ENCODE measurements around the gene GGA2.

Gene GGA2

GRCh38 chr16:23497543-23497868, 12.8 kb downstream of the GGA2 start:
- Histone ChIP-seq H3K36me3 (ENCODE audit: insufficient read depth) (peaks cover 14% of the 10 kb centered on the region; the same call in 1 of the 2 replicates), H3K4me1 (ENCODE audit: low read depth, poor library complexity, severe bottlenecking) (no peaks in the 10 kb centered on the region), H3K27me3 (ENCODE audit: insufficient read depth, low read depth) (no peaks in the 10 kb centered on the region), H2AFZ (ENCODE audit: low read depth) (no peak overlapping the region), H3K4me2 (no peak overlapping the region), H3K4me3 (IDR thresholded peaks at IDR 0.05; ENCODE audit: insufficient read depth, low read depth, low read length) (no peak overlapping the region), H3K27ac (no peak overlapping the region), H3K79me2 (ENCODE audit: insufficient read depth, low read depth) (peaks cover 71% of the 10 kb centered on the region), H3K9ac (no peak overlapping the region), H4K20me1 (ENCODE audit: insufficient read depth) (peaks cover 3% of the 10 kb centered on the region; the same call in 1 of the 2 replicates)
- TF ChIP-seq CTCF (conservative IDR thresholded peaks at IDR 0.05; ENCODE audit: low read depth, low read length) = no peak

- H2AFZ ChIP-seq (ENCODE audit: low read depth) = no peak overlapping the region
- no peak for TF ChIP-seq CTCF (conservative IDR thresholded peaks at IDR 0.05; ENCODE audit: low read depth, low read length)
- H3K4me2 ChIP-seq = no peak overlapping the region
- no peaks in the 10 kb centered on the region for H3K4me1 ChIP-seq (ENCODE audit: low read depth, poor library complexity, severe bottlenecking)
- 0 out of 2 replicates have a peak, but pooled peaks cover 3% of the 10 kb centered on the region for H4K20me1 ChIP-seq (ENCODE audit: insufficient read depth)
- H3K4me3 ChIP-seq (IDR thresholded peaks at IDR 0.05; ENCODE audit: insufficient read depth, low read depth, low read length) = no peak overlapping the region
- no peaks in the 10 kb centered on the region for H3K27me3 ChIP-seq (ENCODE audit: insufficient read depth, low read depth)
- peaks cover 14% of the 10 kb centered on the region; the same call in 1 of the 2 replicates for H3K36me3 ChIP-seq (ENCODE audit: insufficient read depth)
- H3K79me2 ChIP-seq (ENCODE audit: insufficient read depth, low read depth) = peaks cover 66% of the 10 kb centered on the region
- H3K27ac ChIP-seq = no peak overlapping the region
- no peak overlapping the region for H3K9ac ChIP-seq
These were observed 13.3 kb downstream of the GGA2 start for GRCh38 chr16:23496821-23497542.

GRCh38 chr16:23495671-23496070, 14.6 kb downstream of the GGA2 start:
- peaks cover 21% of the 10 kb centered on the region; the same call in 1 of the 2 replicates for H3K36me3 ChIP-seq (ENCODE audit: insufficient read depth)

GRCh38 chr16:23494188-23494587, 16.1 kb downstream of the GGA2 start:
- no peak overlapping the region for H3K4me2 ChIP-seq
- H4K20me1 ChIP-seq (ENCODE audit: insufficient read depth) = 0 out of 2 replicates have a peak, but pooled peaks cover 3% of the 10 kb centered on the region
- no peak overlapping the region for H3K27ac ChIP-seq
- TF ChIP-seq CTCF (conservative IDR thresholded peaks at IDR 0.05; ENCODE audit: low read depth, low read length) = no peak
- H3K4me3 ChIP-seq (IDR thresholded peaks at IDR 0.05; ENCODE audit: insufficient read depth, low read depth, low read length) = no peak overlapping the region
- H3K27me3 ChIP-seq (ENCODE audit: insufficient read depth, low read depth) = no peaks in the 10 kb centered on the region
- H2AFZ ChIP-seq (ENCODE audit: low read depth) = no peak overlapping the region
- H3K9ac ChIP-seq = no peak overlapping the region
- H3K79me2 ChIP-seq (ENCODE audit: insufficient read depth, low read depth) = peaks cover 41% of the 10 kb centered on the region
- H3K4me1 ChIP-seq (ENCODE audit: low read depth, poor library complexity, severe bottlenecking) = no peaks in the 10 kb centered on the region
- peaks cover 25% of the 10 kb centered on the region; the same call in 1 of the 2 replicates for H3K36me3 ChIP-seq (ENCODE audit: insufficient read depth)

More at GRCh38 chr16:23495671-23496070, 14.6 kb downstream of the GGA2 start:
- no peaks in the 10 kb centered on the region for H3K27me3 ChIP-seq (ENCODE audit: insufficient read depth, low read depth)
- H3K79me2 ChIP-seq (ENCODE audit: insufficient read depth, low read depth) = peaks cover 53% of the 10 kb centered on the region
- H3K4me2 ChIP-seq = no peak overlapping the region
- no peak overlapping the region for H3K4me3 ChIP-seq (IDR thresholded peaks at IDR 0.05; ENCODE audit: insufficient read depth, low read depth, low read length)
- no peak overlapping the region for H3K9ac ChIP-seq
- no peak overlapping the region for H3K27ac ChIP-seq
- no peaks in the 10 kb centered on the region for H3K4me1 ChIP-seq (ENCODE audit: low read depth, poor library complexity, severe bottlenecking)
- H2AFZ ChIP-seq (ENCODE audit: low read depth) = no peak overlapping the region
- 0 out of 2 replicates have a peak, but pooled peaks cover 3% of the 10 kb centered on the region for H4K20me1 ChIP-seq (ENCODE audit: insufficient read depth)
- TF ChIP-seq CTCF (conservative IDR thresholded peaks at IDR 0.05; ENCODE audit: low read depth, low read length) = no peak

Measured in KMS-11 (cell line).